ENCODE measurements around the gene CEP170B.
"Not testable (repeated sequence)": the region's sequence is repeated elsewhere in the genome, so short reads cannot be mapped to it uniquely, and the experiment has no call there.

The CEP170B gene

GRCh38 chr14:104885031-104885972 is 20.2 kb downstream of the CEP170B start:
- no peak overlapping the region for H3K27ac ChIP-seq (ENCODE audit: low read length)
- peaks cover 7 to 59% of the 10 kb centered on the region in 2 donors for H3K36me3 ChIP-seq (ENCODE audit: control insufficient read depth in 1 of 2, insufficient read depth in 2 of 2, low read length in 2 of 2)
- no peaks in the 10 kb centered on the region for H3K4me1 ChIP-seq (ENCODE audit: control insufficient read depth in 1 of 2, insufficient read depth in 2 of 2, low read length in 2 of 2)
- H3K4me3 ChIP-seq (ENCODE audit: low read depth in 1 of 2, low read length in 2 of 2): no peak overlapping the region
- no peaks in the 10 kb centered on the region for H3K9me3 ChIP-seq (ENCODE audit: control insufficient read depth in 1 of 2, low read length in 2 of 2)
- H3K27me3 ChIP-seq (ENCODE audit: low read depth, low read length): no peaks in the 10 kb centered on the region

GRCh38 chr14:104885973-104886689 is 21.1 kb downstream of the CEP170B start:
- Histone ChIP-seq H3K27me3 (ENCODE audit: low read depth, low read length) (no peaks in the 10 kb centered on the region), H3K27ac (ENCODE audit: low read length) (no peak overlapping the region), H3K4me3 (ENCODE audit: low read depth in 1 of 2, low read length in 2 of 2) (no peak overlapping the region), H3K36me3 (ENCODE audit: control insufficient read depth in 1 of 2, insufficient read depth in 2 of 2, low read length in 2 of 2) (peaks cover 0 to 52% of the 10 kb centered on the region in 2 donors), H3K4me1 (ENCODE audit: control insufficient read depth in 1 of 2, insufficient read depth in 2 of 2, low read length in 2 of 2) (no peaks in the 10 kb centered on the region), H3K9me3 (ENCODE audit: control insufficient read depth in 1 of 2, low read length in 2 of 2) (no peaks in the 10 kb centered on the region)

- Histone ChIP-seq H3K27me3 (ENCODE audit: low read depth, low read length) (no peaks in the 10 kb centered on the region), H3K36me3 (ENCODE audit: control insufficient read depth in 1 of 2, insufficient read depth in 2 of 2, low read length in 2 of 2) (peaks cover 0 to 48% of the 10 kb centered on the region in 2 donors), H3K27ac (ENCODE audit: low read length) (no peak overlapping the region), H3K9me3 (ENCODE audit: control insufficient read depth in 1 of 2, low read length in 2 of 2) (no peaks in the 10 kb centered on the region), H3K4me1 (ENCODE audit: control insufficient read depth in 1 of 2, insufficient read depth in 2 of 2, low read length in 2 of 2) (no peaks in the 10 kb centered on the region), H3K4me3 (ENCODE audit: low read depth in 1 of 2, low read length in 2 of 2) (no peak overlapping the region)
These were observed 21.9 kb downstream of the CEP170B start for GRCh38 chr14:104886690-104887622.

GRCh38 chr14:104887623-104888488 is 22.8 kb downstream of the CEP170B start:
- peaks cover 0 to 48% of the 10 kb centered on the region in 2 donors for H3K36me3 ChIP-seq (ENCODE audit: control insufficient read depth in 1 of 2, insufficient read depth in 2 of 2, low read length in 2 of 2)

GRCh38 chr14:104888489-104889374 is 23.7 kb downstream of the CEP170B start:
- Histone ChIP-seq H3K27me3 (ENCODE audit: low read depth, low read length) (no peaks in the 10 kb centered on the region), H3K9me3 (ENCODE audit: control insufficient read depth in 1 of 2, low read length in 2 of 2) (no peaks in the 10 kb centered on the region), H3K27ac (ENCODE audit: low read length) (no peak overlapping the region), H3K4me1 (ENCODE audit: control insufficient read depth in 1 of 2, insufficient read depth in 2 of 2, low read length in 2 of 2) (no peaks in the 10 kb centered on the region), H3K4me3 (ENCODE audit: low read depth in 1 of 2, low read length in 2 of 2) (no peak overlapping the region), H3K36me3 (ENCODE audit: control insufficient read depth in 1 of 2, insufficient read depth in 2 of 2, low read length in 2 of 2) (peaks cover 0 to 40% of the 10 kb centered on the region in 2 donors)

More at GRCh38 chr14:104887623-104888488, 22.8 kb downstream of the CEP170B start:
- Histone ChIP-seq H3K27ac (ENCODE audit: low read length) (no peak overlapping the region), H3K27me3 (ENCODE audit: low read depth, low read length) (no peaks in the 10 kb centered on the region), H3K9me3 (ENCODE audit: control insufficient read depth in 1 of 2, low read length in 2 of 2) (no peaks in the 10 kb centered on the region), H3K4me3 (ENCODE audit: low read depth in 1 of 2, low read length in 2 of 2) (no peak overlapping the region), H3K4me1 (ENCODE audit: control insufficient read depth in 1 of 2, insufficient read depth in 2 of 2, low read length in 2 of 2) (no peaks in the 10 kb centered on the region)

GRCh38 chr14:104889375-104889757 is 24.3 kb downstream of the CEP170B start:
- H3K9me3 ChIP-seq (ENCODE audit: control insufficient read depth in 1 of 2, low read length in 2 of 2): no peaks in the 10 kb centered on the region
- no peaks in the 10 kb centered on the region for H3K27me3 ChIP-seq (ENCODE audit: low read depth, low read length)
- no peak overlapping the region for H3K27ac ChIP-seq (ENCODE audit: low read length)
- H3K36me3 ChIP-seq (ENCODE audit: control insufficient read depth in 1 of 2, insufficient read depth in 2 of 2, low read length in 2 of 2): peaks cover 0 to 36% of the 10 kb centered on the region in 2 donors
- H3K4me1 ChIP-seq (ENCODE audit: control insufficient read depth in 1 of 2, insufficient read depth in 2 of 2, low read length in 2 of 2): no peaks in the 10 kb centered on the region
- H3K4me3 ChIP-seq (ENCODE audit: low read depth in 1 of 2, low read length in 2 of 2): no peak overlapping the region

- not testable (repeated sequence) for H3K9me3 ChIP-seq (ENCODE audit: control insufficient read depth in 1 of 2, low read length in 2 of 2); H3K4me3 ChIP-seq (ENCODE audit: low read depth in 1 of 2, low read length in 2 of 2); H3K4me1 ChIP-seq (ENCODE audit: control insufficient read depth in 1 of 2, insufficient read depth in 2 of 2, low read length in 2 of 2); H3K27me3 ChIP-seq (ENCODE audit: low read depth, low read length); H3K27ac ChIP-seq (ENCODE audit: low read length)
- H3K36me3 ChIP-seq (ENCODE audit: control insufficient read depth in 1 of 2, insufficient read depth in 2 of 2, low read length in 2 of 2): peaks cover 0 to 33% of the 10 kb centered on the region in 2 donors
These were observed 25.2 kb downstream of the CEP170B start for GRCh38 chr14:104890292-104890691.

GRCh38 chr14:104891121-104891551 is 26.1 kb downstream of the CEP170B start:
- Histone ChIP-seq H3K4me1 (ENCODE audit: control insufficient read depth in 1 of 2, insufficient read depth in 2 of 2, low read length in 2 of 2) (peaks cover 0 to 11% of the 10 kb centered on the region in 2 donors), H3K36me3 (ENCODE audit: control insufficient read depth in 1 of 2, insufficient read depth in 2 of 2, low read length in 2 of 2) (peaks cover 0 to 26% of the 10 kb centered on the region in 2 donors), H3K4me3 (ENCODE audit: low read depth in 1 of 2, low read length in 2 of 2) (no peak overlapping the region), H3K27ac (ENCODE audit: low read length) (no peak overlapping the region), H3K9me3 (ENCODE audit: control insufficient read depth in 1 of 2, low read length in 2 of 2) (no peaks in the 10 kb centered on the region), H3K27me3 (ENCODE audit: low read depth, low read length) (no peaks in the 10 kb centered on the region)

GRCh38 chr14:104891664-104892530 is 26.8 kb downstream of the CEP170B start:
- H3K27me3 ChIP-seq (ENCODE audit: low read depth, low read length): no peaks in the 10 kb centered on the region
- peaks cover 0 to 18% of the 10 kb centered on the region in 2 donors for H3K36me3 ChIP-seq (ENCODE audit: control insufficient read depth in 1 of 2, insufficient read depth in 2 of 2, low read length in 2 of 2)
- no peaks in the 10 kb centered on the region for H3K9me3 ChIP-seq (ENCODE audit: control insufficient read depth in 1 of 2, low read length in 2 of 2)
- no peak overlapping the region for H3K27ac ChIP-seq (ENCODE audit: low read length)
- H3K4me1 ChIP-seq (ENCODE audit: control insufficient read depth in 1 of 2, insufficient read depth in 2 of 2, low read length in 2 of 2): peaks cover 0 to 11% of the 10 kb centered on the region in 2 donors
- no peak overlapping the region for H3K4me3 ChIP-seq (ENCODE audit: low read depth in 1 of 2, low read length in 2 of 2)
